GM19455 (cell line): Measurements from ENCODE around the gene TMEM217.
"Not testable (repeated sequence)": the region's sequence is repeated elsewhere in the genome, so short reads cannot be mapped to it uniquely, and the experiment has no call there.

Experiments
- ATAC-seq: cut with Tn5 transposase; IDR thresholded peaks from one replicate; pipeline ENCODE4 v1.9.1; 2021; ENCODE audit not compliant: unreplicated experiment

The TMEM217 gene

GRCh38 chr6:37218511-37218910 is 39.4 kb downstream of the TMEM217 start:
- ATAC-seq, result no peak

GRCh38 chr6:37218061-37218460 is 39.9 kb downstream of the TMEM217 start:
- no peak for ATAC-seq

DNA sequence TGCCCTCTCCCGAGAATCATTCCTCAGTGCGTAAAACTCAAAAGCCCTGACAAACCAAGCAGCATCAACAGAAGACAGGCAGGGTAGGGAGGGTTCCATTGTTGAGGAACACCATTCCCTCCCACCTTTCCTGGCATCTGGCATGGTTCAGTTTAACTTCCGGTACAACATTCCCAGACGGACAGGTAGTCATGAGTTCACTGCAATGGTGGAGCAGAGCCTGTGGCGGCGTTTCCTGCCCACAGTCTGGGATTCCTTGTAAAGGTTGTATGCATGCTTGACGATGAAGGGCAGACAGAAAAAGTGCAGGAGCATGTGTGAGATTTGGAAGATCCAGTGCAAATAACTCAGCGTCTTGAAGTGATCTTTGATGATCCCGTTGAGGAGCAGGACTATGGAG is 45.7 kb downstream of the TMEM217 start:
- ATAC-seq, result no peak

- ATAC-seq, result no peak
Measured at GRCh38 chr6:37210313-37210968, 47.5 kb downstream of the TMEM217 start.

GRCh38 chr6:37209461-37210205 is 48.3 kb downstream of the TMEM217 start:
- ATAC-seq, result no peak

DNA sequence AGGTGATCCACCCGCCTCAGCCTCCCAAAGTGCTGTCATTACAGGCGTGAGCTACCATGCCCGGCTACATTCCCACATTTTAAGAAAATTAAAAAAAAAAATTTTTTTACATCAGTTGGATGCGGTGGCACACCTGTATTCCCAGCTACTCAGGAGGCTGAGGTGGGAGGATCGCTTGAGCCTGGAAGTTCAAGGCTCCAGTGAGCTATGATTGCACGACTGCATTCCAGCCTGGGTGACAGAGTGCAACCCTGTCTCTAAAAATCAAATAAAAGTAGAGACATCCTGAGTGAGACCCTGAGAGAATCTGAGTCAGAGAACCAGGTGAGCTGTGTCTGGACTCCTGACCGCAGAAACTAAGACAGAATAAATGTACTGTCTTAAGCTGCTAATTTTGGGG is 49.2 kb downstream of the TMEM217 start:
- ATAC-seq, result no peak

GRCh38 chr6:37207903-37208456 is 50.0 kb downstream of the TMEM217 start:
- ATAC-seq, result no peak

DNA sequence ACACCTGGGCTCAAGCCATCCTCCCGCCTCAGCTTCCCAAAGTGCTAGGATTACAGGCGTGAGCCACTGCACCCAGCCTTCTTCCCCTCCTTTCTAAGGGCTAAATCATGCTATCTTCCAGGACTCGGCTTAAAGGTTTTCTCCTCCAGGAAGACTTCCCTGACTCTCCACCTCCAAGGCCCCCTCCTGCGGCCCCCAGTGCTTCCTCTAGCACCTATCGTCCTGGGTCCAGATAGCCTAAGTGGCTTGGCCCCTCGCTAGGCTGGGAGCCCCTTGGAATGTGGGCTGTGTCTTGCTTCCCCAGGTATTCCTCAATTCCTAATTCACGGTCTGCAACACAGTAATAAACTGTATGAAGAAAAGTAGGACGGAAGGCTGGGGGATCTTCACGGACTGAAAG is 51.3 kb downstream of the TMEM217 start:
- ATAC-seq, result no peak

DNA sequence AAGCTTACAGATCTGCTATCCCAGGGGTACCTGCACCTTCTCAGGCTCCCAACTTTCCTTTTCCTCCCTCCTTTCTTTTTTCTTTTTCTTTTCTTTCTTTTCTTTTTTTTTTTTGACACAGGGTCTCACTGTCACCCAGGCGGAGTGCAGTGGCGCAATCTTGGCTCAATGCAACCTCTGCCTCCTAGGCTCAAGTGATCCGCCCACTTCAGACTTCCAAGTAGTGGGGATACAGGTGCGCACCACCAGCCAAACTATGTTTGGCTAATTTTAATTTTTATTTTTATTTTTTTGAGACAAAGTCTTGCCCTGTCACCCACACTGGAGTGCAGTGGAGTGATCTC is 52.0 kb downstream of the TMEM217 start:
- ATAC-seq, result no peak

- ATAC-seq, result no peak
Measured at GRCh38 chr6:37205175-37205996, 52.6 kb downstream of the TMEM217 start.

GRCh38 chr6:37204014-37204751 is 53.8 kb downstream of the TMEM217 start:
- no peak for ATAC-seq

- ATAC-seq, result no peak
Measured at GRCh38 chr6:37202788-37203491, 55.0 kb downstream of the TMEM217 start.

- no peak for ATAC-seq
Measured at GRCh38 chr6:37201726-37202125, 56.2 kb downstream of the TMEM217 start.

- no peak for ATAC-seq
Measured at GRCh38 chr6:37200085-37200484, 57.9 kb downstream of the TMEM217 start.

GRCh38 chr6:37196451-37196850 is 61.5 kb downstream of the TMEM217 start:
- not testable (repeated sequence) for ATAC-seq

DNA sequence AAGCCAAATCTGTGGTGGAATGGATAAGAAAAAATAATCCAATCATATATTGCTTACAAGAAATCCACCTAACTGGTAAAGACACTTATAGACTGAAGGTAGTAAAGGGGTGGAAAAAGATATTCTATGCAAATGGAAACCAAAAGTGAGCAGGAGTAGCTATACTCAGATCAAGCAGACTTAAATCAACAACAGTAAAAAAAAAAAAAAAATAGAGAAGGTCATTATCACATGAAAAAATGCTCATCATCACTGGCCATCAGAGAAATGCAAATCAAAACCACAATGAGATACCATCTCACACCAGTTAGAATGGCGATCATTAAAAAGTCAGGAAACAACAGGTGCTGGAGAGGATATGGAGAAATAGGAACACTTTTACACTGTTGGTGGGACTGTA is 63.1 kb downstream of the TMEM217 start:
- not testable (repeated sequence) for ATAC-seq

DNA sequence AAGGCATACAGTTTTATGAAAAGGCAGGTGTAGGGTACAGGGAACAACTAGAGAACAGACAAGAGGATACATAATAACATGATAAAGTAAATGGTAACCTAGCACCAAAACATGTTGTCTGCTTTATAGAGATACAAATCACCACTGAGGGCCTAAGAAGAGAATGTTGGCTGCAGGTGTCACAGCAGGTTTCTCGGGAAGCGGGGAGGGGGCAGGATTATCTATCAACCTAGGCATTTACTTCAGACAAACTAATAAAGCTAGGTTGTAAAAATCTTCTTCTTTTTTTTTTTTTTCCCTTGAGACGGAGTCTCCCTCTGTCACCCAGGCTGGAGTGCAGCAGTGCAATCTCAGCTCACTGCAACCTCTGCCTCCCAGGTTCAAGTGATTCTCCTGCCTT is 65.3 kb downstream of the TMEM217 start:
- no peak for ATAC-seq

DNA sequence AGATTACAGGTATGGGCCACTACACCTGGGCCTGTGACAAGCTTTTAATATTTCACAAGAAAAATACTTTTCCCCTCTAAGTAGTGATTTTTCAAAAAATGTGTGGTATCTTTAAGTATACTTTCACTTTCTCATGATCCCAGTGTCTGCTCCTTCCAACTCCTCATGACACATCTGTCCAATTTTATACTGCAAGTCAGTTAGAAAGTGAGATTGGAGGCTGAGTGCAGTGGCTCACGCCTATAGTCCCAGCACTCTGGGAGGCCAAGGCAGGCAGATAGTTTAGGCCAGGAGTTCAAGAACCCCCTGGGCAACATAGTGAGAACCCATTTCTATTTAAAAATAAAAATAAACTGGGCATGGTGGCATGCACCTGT is 67.8 kb downstream of the TMEM217 start:
- no peak for ATAC-seq

DNA sequence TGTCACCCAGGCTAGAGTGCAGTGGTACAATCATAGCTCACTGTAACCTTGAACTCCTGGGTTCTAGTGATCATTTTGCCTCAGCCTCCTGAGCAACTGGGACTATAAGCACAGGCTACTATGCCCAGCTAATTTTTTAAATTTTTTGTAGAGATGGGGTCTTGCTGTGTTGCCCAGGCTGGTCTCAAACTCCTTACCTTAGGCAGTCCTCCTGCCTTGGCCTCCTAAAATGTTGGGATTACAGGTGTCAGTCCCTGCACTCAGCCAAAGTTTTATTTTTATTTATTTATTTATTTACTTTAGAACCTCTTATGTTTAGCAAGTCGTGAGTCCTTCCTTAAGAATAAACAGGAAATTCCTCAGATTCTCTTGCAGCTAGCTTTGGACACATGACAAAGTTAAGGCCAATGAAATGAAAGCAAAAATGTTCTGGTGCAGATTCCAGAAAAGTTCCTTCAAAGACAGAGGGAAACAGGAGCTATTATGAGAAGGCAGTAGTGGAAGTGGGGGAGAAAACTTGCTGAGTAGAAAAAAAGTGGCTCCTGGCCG is 68.9 kb downstream of the TMEM217 start:
- ATAC-seq, result no peak
